ENCODE data around the gene BLOC1S4.

DNA sequence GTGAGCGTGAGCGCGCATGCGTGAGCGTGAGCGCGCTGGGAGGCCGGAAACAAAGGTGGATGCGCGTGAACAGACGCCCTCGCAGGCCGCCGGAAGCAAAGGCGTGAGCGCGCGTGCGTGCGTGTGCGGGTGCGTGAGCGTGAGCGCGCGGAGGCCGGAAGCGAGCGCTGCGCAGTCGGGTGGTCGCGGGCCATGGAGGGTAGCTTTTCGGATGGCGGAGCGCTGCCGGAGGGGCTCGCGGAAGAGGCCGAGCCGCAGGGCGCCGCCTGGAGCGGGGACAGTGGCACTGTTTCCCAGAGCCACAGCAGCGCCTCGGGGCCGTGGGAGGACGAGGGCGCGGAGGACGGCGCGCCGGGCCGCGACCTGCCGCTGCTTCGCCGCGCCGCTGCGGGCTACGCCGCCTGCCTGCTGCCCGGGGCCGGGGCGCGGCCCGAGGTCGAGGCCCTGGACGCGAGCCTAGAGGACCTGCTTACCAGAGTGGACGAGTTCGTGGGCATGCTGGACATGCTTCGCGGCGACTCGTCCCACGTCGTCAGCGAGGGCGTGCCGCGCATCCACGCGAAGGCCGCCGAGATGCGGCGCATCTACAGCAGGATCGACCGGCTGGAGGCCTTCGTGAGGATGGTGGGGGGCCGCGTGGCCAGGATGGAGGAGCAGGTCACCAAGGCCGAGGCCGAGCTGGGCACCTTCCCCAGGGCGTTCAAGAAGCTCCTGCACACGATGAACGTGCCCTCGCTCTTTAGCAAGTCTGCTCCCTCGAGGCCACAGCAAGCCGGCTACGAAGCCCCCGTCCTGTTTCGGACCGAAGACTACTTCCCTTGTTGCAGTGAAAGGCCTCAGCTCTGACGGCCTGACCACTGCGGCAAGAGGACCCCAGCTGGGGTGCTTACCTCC is at the start of gene BLOC1S4:
- TF ChIP-seq, protein P1, sequence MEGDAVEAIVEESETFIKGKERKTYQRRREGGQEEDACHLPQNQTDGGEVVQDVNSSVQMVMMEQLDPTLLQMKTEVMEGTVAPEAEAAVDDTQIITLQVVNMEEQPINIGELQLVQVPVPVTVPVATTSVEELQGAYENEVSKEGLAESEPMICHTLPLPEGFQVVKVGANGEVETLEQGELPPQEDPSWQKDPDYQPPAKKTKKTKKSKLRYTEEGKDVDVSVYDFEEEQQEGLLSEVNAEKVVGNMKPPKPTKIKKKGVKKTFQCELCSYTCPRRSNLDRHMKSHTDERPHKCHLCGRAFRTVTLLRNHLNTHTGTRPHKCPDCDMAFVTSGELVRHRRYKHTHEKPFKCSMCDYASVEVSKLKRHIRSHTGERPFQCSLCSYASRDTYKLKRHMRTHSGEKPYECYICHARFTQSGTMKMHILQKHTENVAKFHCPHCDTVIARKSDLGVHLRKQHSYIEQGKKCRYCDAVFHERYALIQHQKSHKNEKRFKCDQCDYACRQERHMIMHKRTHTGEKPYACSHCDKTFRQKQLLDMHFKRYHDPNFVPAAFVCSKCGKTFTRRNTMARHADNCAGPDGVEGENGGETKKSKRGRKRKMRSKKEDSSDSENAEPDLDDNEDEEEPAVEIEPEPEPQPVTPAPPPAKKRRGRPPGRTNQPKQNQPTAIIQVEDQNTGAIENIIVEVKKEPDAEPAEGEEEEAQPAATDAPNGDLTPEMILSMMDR (conservative IDR thresholded peaks at IDR 0.05; ENCODE audit: low read depth, low read length): no peak
- no peak for TF ChIP-seq EZH2phosphoT487 (IDR thresholded peaks at IDR 0.05; ENCODE audit: borderline replicate concordance, low read length)
- TF ChIP-seq EZH2 (IDR thresholded peaks at IDR 0.05; ENCODE audit: low read length, unreplicated experiment): no peak
